T-helper 1 cell treated with Interleukin-12 subunit alpha and Interleukin-12 subunit beta and Interleukin-4 antibody, amounts not matched to agents 30 μg/mL and 1 μg/mL, for 36 hours (primary cell): ENCODE data around the gene C19orf47.

Source experiments
- H3K27ac Mint-ChIP-seq: one replicate; pipeline ENCODE4 v1.8.0; 2021; ENCODE audit warnings: mild to moderate bottlenecking, mixed read lengths
- H3K27me3 Mint-ChIP-seq: one replicate; pipeline ENCODE4 v1.8.0; 2021; ENCODE audit warnings: low read depth, mixed read lengths
- H3K36me3 Mint-ChIP-seq: one replicate; pipeline ENCODE4 v1.8.0; 2021; ENCODE audit warnings: low read depth, mixed read lengths
- H3K4me1 Mint-ChIP-seq: one replicate; pipeline ENCODE4 v1.8.0; 2021; ENCODE audit warnings: low read depth, mixed read lengths
- H3K4me3 Mint-ChIP-seq: one replicate; pipeline ENCODE4 v1.8.0; 2021; ENCODE audit warnings: mild to moderate bottlenecking, moderate library complexity, mixed read lengths
- H3K9me3 Mint-ChIP-seq: one replicate; pipeline ENCODE4 v1.8.0; 2021; ENCODE audit warnings: mixed read lengths

C19orf47 gene, protein sequence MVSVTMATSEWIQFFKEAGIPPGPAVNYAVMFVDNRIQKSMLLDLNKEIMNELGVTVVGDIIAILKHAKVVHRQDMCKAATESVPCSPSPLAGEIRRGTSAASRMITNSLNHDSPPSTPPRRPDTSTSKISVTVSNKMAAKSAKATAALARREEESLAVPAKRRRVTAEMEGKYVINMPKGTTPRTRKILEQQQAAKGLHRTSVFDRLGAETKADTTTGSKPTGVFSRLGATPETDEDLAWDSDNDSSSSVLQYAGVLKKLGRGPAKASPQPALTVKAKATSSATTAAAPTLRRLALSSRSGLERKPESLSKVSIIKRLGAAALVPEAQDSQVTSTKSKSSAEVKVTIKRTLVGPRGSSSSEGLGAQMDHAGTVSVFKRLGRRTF

DNA sequence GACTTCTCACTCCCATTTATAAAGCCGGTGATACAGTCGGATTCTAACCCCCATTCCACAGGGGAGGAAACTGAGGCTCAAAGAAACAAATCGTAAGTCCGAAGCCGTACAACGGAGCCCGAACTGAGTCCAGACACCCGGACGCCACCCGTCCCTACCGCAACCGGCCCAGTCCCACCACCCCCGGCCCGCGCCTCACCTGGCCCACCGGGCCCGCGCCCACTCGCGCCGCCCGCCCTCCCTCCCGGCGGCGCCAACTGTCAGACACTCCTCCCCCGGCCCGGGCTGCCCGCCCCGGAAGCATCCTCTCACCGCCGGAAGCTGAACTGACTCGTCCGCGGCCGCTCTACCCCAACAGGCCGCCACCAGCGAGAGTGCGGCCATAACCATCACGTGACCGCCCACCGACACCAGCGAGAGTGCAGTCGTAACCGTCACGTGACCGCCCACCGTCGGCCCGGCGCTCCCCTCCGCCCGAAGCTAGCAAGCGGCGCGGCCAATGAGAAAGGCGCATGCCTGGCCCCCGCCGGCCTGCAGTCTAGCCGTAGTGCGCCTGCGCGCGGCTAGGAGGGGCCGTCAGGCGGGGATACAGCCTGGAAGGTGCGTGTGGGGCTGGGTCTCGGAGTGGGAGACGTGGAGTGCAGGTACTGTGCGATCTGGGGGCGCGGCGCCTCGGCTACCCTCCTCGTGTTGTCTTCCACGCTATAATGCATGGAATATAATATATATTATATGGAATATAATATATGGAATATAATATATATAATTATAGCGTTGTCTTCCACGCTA, at the start of gene C19orf47, which contains the start of gene PLD3:
TSS of gene C19orf47 (minus strand) at position 273 of the 789 bp plus-strand sequence. CDS start 6,540 bp downstream, outside the sequence.
TSS of gene PLD3 (plus strand) at position 571 of the 789 bp plus-strand sequence. CDS start 17,789 bp downstream, outside the sequence.
- peaks cover 4% of the 10 kb centered on the region for H3K36me3 Mint-ChIP-seq

DNA sequence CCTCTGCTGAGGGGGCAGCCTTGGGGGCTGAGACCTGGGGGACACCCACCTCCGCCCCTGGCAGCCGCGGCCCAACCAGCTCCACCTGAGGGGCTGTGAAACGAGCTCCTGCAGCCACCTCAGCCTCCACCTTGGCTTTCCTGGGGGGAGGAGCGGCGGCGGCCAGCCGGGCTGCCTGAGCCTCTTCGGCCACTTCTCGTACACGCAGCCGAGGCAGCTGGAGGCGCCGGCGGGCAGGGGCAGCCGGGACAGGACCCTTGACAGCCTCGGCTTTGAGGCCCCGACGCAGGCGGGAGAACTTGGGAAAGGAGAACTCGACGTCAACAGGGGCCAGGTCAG, 49.3 kb upstream of the C19orf47 start:
- peaks cover 9% of the 10 kb centered on the region for H3K27me3 Mint-ChIP-seq
- H3K9me3 Mint-ChIP-seq, result no peaks in the 10 kb centered on the region
- H3K4me1 Mint-ChIP-seq, result peaks cover 7% of the 10 kb centered on the region
- no peaks in the 10 kb centered on the region for H3K36me3 Mint-ChIP-seq
- H3K27ac Mint-ChIP-seq, result no peak overlapping the region
- H3K4me3 Mint-ChIP-seq, result no peak overlapping the region

More for the DNA sequence above, at the start of gene C19orf47, which contains the start of gene PLD3:
- Mint-ChIP-seq H3K9me3 (no peaks in the 10 kb centered on the region), H3K27me3 (no peaks in the 10 kb centered on the region), H3K4me1 (peaks cover 23% of the 10 kb centered on the region), H3K4me3 (peak within 1 kb of the TSS; percentile 92), H3K27ac (peak within 1 kb of the TSS; percentile 89)

DNA sequence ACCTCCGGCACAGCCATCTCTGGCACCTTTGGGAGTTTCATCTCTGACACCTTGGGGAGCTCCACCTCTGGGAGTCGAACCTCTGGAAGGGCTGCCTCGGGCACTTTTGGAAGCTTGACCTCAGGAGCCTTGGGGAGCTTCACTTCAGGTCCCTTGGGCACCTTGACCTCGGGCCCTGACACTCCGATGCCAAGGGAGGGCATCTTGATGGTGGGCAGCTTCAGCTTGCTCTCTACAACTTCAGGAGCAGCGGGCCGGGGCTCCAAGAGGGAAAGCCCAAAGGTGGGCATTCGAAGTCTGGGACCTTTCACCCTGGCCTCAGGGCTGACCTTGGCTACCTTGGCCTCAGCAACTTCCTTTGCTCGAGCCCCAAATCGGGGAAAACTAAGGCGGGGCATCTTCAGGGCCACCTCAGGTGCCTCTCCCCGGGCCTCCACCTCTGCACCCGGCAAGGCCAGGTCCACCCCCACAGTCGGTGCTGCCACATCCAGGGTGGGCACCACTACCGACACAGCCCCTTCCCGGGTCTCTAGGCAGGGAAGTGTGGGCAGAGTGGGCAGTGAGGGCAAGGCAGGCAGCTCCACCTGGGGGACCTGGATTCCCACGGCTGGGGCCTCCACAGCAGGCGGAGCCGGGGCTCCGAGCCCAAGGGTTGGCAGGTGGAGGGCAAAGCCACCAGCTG, 48.8 kb upstream of the C19orf47 start:
- Mint-ChIP-seq H3K4me3 (no peak overlapping the region), H3K9me3 (no peaks in the 10 kb centered on the region), H3K4me1 (peaks cover 7% of the 10 kb centered on the region), H3K36me3 (no peaks in the 10 kb centered on the region), H3K27ac (no peak overlapping the region), H3K27me3 (peaks cover 9% of the 10 kb centered on the region)

DNA sequence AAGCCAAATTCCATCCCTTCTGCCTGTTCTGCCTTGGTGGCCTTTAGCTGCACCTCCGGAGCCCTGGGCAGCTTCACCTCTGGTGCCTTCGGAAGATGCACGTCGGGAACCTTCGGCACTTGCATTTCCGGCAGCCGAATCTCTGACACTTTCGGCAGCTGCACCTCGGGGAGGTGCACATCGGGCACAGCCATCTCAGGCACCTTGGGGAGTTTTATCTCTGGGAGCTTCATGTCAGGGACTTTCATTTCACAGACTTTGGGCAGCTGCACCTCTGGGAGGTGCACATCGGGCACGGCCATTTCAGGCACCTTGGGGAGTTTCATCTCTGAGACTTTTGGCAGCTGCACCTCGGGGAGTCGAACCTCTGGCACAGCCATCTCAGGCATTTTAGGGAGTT, 47.8 kb upstream of the C19orf47 start:
- no peak overlapping the region for H3K4me3 Mint-ChIP-seq
- H3K9me3 Mint-ChIP-seq, result no peaks in the 10 kb centered on the region
- no peak overlapping the region for H3K27ac Mint-ChIP-seq
- H3K36me3 Mint-ChIP-seq, result no peaks in the 10 kb centered on the region
- peaks cover 9% of the 10 kb centered on the region for H3K27me3 Mint-ChIP-seq
- H3K4me1 Mint-ChIP-seq, result peaks cover 7% of the 10 kb centered on the region

DNA sequence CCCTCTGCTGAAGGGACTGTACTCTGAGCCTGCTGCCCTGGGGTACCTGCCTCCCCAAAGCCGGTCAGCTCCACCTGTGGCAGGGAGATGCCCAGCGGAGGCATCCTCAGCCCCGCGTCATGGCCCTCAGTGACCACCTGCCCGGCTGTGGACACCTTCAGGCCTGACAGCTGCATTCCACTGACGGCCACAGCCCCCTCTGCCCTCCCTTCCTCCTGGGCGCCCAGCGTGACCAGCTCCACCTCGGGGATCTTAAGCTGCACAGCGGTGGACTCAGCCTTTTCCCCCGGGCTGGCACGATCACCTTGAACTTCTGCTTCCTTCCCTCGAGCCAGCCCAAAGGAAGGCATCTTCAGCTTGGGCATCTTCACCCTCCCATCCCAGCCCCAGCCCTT, 46.6 kb upstream of the C19orf47 start:
- peaks cover 7% of the 10 kb centered on the region for H3K4me1 Mint-ChIP-seq
- H3K27me3 Mint-ChIP-seq, result peaks cover 9% of the 10 kb centered on the region
- H3K9me3 Mint-ChIP-seq, result no peaks in the 10 kb centered on the region
- H3K36me3 Mint-ChIP-seq, result no peaks in the 10 kb centered on the region
- H3K27ac Mint-ChIP-seq, result no peak overlapping the region
- H3K4me3 Mint-ChIP-seq, result no peak overlapping the region

DNA sequence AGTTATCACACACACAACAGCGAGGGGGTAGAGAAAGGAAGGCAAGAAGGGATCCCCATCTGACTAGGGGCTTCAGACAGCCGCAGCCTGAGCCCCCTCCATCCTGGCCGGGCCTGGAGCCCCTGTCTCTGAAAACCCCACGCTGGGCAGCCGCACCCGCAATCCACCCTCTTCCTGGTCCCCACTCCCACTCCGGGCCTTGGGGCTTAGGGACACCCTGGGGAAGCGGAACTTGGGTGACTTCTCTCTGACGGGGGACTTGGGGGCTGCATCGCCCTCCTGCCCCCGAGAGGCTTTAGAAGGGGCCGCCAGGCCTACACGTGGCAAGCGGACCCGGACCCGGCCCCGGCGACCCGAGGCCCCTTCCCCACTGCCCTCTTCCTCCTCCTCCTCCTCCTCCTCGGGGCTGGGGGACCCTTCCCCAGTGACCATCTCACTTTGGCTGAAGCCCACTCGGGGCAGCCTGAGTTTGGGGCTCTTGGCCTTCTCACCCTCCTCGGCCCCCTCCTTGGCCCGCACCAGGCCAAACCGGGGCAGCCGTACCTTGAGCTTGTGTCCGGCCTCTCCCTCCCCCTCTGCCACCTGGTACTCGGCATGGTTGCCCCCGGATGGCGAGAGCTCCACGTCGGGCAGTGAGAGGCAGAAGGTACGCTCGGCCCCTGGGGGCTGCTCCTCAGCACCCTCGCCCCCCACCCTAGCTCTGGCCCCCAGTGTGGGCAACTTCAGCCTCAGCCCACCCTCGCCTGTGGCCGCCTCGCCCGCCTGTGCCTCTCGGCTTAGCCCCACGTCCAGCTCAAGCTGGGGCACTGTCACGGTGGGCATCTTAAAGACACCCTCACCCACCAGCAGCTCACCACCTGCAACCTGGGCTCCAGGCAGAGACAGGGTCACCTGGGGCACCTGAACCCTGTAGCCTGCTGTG, 46.0 kb upstream of the C19orf47 start:
- Mint-ChIP-seq H3K27me3 (peaks cover 4% of the 10 kb centered on the region), H3K4me3 (no peak overlapping the region), H3K27ac (no peak overlapping the region), H3K4me1 (peaks cover 3% of the 10 kb centered on the region), H3K36me3 (no peaks in the 10 kb centered on the region), H3K9me3 (no peaks in the 10 kb centered on the region)

DNA sequence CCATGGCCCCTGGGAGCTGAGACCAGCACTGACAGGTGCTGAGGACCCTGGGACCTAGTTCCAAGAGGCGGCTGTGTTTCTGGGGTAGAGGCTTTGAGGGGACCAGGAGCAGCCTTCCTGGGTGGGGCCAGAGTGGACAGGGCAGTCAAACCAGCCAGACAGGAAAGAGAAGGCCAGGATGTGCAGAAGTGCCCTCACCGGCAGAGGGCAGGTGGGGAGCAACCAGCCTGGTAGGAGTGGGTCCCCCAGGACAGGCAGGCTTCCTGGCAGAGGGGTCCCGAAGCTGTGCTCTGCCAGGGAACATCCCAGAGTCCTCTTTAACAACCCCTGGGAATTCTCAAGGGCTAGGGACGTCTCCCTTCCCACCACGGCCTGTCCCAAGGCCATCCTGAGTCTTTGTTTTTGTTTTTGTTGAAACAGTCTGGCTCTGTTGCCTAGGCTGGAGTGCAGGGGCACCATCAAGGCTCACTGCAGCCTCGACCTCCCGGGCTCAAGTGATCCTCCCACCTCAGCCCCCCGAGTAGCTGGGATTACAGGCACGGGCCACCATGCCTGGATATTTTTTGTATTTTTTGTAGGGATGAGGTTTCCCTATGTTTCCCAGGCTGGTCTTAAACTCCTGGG, 44.8 kb upstream of the C19orf47 start:
- H3K36me3 Mint-ChIP-seq, result no peaks in the 10 kb centered on the region
- H3K4me1 Mint-ChIP-seq, result no peaks in the 10 kb centered on the region
- H3K27ac Mint-ChIP-seq, result no peak overlapping the region
- no peak overlapping the region for H3K4me3 Mint-ChIP-seq
- no peaks in the 10 kb centered on the region for H3K9me3 Mint-ChIP-seq
- H3K27me3 Mint-ChIP-seq, result no peaks in the 10 kb centered on the region

DNA sequence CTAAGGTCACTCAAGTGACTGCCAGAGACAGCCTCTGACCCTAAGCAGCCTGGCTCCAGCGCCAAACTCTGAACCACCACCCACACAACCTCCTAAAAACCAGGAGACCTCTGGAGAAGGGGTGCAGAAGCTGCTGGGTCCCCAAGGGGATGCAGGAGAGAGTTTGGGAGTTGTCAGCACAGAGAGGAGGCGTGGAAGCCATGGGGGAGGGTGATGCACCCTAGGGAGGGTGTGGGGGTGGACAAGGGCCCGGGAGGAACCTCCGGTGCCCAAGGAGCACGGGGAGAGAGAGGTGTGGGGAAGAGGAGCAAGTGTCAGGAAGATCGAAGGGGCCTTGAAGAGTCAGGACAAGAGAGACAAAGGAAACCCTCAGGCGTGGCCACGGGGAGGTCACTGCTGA, 43.9 kb upstream of the C19orf47 start:
- H3K27me3 Mint-ChIP-seq, result no peaks in the 10 kb centered on the region
- H3K9me3 Mint-ChIP-seq, result no peaks in the 10 kb centered on the region
- no peaks in the 10 kb centered on the region for H3K36me3 Mint-ChIP-seq
- no peaks in the 10 kb centered on the region for H3K4me1 Mint-ChIP-seq
- H3K27ac Mint-ChIP-seq, result no peak overlapping the region
- H3K4me3 Mint-ChIP-seq, result no peak overlapping the region

DNA sequence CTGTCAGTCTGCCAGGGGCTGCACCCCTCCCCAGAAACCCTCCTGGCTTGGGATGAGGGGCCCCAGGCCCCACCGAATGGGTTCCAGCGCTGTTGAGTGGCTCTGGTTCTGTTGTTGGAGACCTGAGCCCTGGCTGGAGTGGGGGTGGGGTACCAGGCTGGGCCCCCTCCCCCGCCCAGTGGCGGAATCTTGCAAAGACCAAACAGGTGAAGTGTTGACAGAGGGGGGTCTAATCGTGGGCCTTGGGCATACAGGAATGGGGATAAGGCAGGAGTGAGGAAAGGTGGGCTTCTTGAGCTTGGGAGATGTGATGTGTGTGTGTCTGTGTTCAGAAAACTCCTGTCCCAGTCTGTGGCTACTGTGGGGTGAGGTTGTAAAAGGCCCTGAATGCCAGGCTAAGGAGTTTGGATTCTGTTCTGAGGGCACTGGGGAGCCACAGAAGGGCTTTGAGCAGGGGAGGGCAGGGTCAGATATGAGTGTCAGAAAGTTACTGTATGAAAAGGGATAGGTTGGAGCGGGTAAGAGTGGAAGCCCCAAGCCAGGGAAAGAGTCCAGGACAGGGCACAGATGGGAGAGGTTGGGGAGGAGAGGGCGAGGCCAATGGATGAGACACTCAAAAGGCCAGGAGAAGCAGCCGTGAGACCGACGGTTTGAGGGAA, 42.0 kb upstream of the C19orf47 start, which contains the start of gene HIPK4:
TSS of gene HIPK4 (minus strand) at position 98 of the 659 bp plus-strand sequence. CDS start 279 bp downstream, outside the sequence.
- H3K9me3 Mint-ChIP-seq, result no peaks in the 10 kb centered on the region
- no peaks in the 10 kb centered on the region for H3K4me1 Mint-ChIP-seq
- H3K36me3 Mint-ChIP-seq, result no peaks in the 10 kb centered on the region
- H3K4me3 Mint-ChIP-seq, result no peak within 1 kb of the TSS
- no peaks in the 10 kb centered on the region for H3K27me3 Mint-ChIP-seq
- no peak within 1 kb of the TSS for H3K27ac Mint-ChIP-seq

DNA sequence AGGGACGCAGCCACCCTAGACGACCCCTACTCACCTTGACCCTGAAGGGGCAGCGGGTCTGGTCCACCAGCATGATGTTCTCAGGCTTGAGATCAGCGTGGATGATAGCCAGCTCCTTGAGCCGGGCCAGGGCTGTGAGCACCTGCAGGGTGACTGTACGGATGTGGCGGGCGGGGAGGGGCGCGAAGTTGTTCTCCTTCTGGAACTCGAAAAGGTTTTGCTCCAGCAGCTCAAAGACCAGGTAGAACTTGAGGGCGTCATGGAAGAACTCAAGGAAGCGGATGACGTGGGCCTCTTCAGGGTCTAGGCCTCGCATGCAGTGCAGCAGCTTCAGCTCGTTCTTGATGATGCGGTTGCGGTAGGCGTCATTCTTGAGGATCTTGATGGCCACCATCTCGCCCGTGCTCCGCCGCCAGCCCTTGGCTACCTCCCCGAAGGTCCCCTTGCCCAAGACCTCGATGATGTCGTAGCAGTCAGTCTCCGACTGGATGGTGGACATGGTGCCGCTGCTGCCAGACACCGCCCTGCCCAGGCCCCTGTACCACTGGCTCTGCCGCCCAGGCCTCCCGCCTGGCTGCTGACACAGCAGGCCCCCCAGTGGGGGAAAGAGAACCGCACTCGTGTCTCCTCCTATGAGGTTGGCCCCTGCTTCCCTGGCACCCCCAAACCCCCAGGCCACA, 41.3 kb upstream of the C19orf47 start:
- no peak overlapping the region for H3K27ac Mint-ChIP-seq
- no peaks in the 10 kb centered on the region for H3K9me3 Mint-ChIP-seq
- H3K27me3 Mint-ChIP-seq, result no peaks in the 10 kb centered on the region
- no peak overlapping the region for H3K4me3 Mint-ChIP-seq
- H3K4me1 Mint-ChIP-seq, result no peaks in the 10 kb centered on the region
- H3K36me3 Mint-ChIP-seq, result no peaks in the 10 kb centered on the region

DNA sequence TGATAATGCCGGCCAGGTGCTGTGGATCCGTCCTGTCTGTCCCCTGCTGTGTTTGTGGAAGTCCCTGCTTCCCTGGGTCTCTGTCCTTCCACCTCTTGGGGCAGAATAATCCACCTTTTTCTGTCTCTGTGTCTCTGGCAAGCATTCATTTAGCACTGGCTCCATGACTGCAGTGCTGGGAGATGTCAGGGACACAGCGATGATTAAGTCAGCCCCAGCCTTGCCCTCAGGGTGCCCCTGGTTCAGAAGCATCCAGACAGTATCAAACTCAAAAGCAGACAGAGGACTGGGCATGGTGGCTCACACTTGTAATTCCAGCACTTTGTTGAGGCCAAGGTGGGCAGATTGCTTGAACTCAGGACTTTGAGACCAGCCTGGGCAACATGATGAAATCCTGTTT, 40.3 kb upstream of the C19orf47 start:
- Mint-ChIP-seq H3K27ac (no peak overlapping the region), H3K36me3 (no peaks in the 10 kb centered on the region), H3K4me1 (no peaks in the 10 kb centered on the region), H3K27me3 (no peaks in the 10 kb centered on the region), H3K4me3 (no peak overlapping the region), H3K9me3 (no peaks in the 10 kb centered on the region)

DNA sequence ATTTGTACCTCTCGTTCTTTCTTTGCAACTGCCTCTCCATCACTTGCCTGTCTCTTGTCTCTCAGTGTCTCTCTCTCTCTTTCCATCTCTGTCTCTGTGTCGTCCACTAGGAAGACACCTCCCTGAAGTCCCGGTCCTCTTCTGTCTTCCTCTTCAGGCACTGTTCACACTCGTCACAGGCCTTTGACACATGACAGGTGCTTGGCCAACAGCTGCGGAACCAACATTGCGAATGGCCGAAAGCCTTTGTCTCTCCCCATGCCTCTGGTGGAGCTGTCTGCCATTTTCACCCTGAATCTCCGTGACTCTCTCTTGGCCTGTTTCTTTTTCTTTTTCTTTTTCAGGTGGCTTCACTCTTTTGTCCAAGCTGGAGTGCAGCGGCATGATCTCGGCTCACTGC, 39.0 kb upstream of the C19orf47 start:
- no peaks in the 10 kb centered on the region for H3K9me3 Mint-ChIP-seq
- no peaks in the 10 kb centered on the region for H3K27me3 Mint-ChIP-seq
- no peaks in the 10 kb centered on the region for H3K36me3 Mint-ChIP-seq
- H3K27ac Mint-ChIP-seq, result no peak overlapping the region
- no peaks in the 10 kb centered on the region for H3K4me1 Mint-ChIP-seq
- H3K4me3 Mint-ChIP-seq, result no peak overlapping the region
